Hematopoietic multipotent progenitor cell treated with erythropoietin and hydrocortisone succinate and interleukin-3 and kit ligand, for 15 days (in vitro differentiated cells): ENCODE data around the gene PRSS3.
A peak's percentile ranks its signal among the peaks of the same experiment; 100 is the strongest.
"Not testable (repeated sequence)": the region's sequence is repeated elsewhere in the genome, so short reads cannot be mapped to it uniquely, and the experiment has no call there.

Source experiments
- DNase-seq: peaks from one replicate; pipeline ENCODE4 v3.0.0-alpha.2; 2015; ENCODE audit warnings: low spot score

The PRSS3 gene

GRCh38 chr9:33786681-33787080, 8.7 kb upstream of the PRSS3 start:
- no peak for DNase-seq

DNA sequence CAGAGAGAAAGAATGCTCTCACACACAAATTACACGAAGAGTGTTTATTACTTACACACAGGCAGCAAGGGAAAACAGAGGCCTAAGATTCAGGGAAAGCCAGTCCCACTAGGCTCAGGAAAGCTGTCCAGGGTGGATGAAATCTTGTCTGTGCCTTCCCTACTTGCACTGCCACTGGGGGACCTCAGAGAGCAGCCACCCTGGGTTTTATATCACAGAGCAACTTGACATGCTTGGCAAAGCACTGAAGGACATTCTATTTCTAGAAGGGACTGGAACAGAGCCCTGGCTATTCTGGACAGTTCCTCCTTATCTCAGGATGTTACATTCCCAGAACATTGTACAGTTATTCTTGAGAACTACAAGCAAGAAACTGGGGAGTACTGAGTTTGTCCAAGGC, 7.5 kb upstream of the PRSS3 start:
- no peak for DNase-seq

DNA sequence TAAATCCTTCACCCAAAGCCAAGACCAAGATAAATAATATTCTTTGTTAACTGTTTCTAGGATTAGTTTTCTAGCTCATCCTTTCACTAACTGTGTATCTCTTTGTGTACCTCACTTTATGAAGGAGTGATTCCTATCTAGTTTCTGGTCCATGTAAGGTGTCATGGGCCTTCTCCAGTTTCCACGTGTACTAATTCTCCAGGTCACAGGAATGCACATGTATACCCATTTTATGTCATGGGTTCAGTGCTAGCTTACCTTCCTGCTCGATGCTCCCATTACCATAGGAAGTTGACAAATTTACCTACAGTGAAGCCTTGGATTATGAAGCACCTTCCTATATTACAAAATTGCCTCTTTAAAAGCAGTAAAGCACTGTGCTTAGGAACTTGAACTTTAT, 5.9 kb upstream of the PRSS3 start:
- not testable (repeated sequence) for DNase-seq

- DNase-seq = peak; percentile 22
These were observed 4.2 kb upstream of the PRSS3 start for GRCh38 chr9:33791117-33791516.

- DNase-seq = not testable (repeated sequence)
These were observed 1.9 kb upstream of the PRSS3 start for GRCh38 chr9:33793496-33793895.

DNA sequence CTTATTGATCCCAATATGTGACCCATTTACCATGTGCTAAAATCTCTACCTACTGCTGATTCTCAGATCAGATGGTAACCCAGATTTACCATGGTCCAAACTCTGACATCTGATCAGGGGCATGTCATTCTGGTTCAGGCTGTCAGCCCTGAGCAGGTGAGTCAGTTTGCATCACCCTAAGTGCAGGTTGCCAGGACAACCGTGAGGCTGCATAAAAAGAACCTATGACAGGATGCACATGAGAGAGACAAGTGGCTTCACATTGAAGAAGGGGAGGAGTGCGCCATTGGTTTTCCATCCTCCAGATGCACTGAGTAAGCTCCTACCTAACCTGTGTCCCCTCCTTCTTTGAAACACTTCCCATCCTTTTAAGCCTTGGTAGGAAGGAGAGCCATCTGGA, 801 bp upstream of the PRSS3 start:
- DNase-seq = no peak

- no peak for DNase-seq
These were observed 458 bp downstream of the PRSS3 start for GRCh38 chr9:33795819-33796218.

GRCh38 chr9:33796679-33797078, 1.3 kb downstream of the PRSS3 start:
- not testable (repeated sequence) for DNase-seq

GRCh38 chr9:33797837-33798236, 2.5 kb downstream of the PRSS3 start:
- DNase-seq = no peak

GRCh38 chr9:33798545-33798944, 3.2 kb downstream of the PRSS3 start:
- no peak for DNase-seq

DNA sequence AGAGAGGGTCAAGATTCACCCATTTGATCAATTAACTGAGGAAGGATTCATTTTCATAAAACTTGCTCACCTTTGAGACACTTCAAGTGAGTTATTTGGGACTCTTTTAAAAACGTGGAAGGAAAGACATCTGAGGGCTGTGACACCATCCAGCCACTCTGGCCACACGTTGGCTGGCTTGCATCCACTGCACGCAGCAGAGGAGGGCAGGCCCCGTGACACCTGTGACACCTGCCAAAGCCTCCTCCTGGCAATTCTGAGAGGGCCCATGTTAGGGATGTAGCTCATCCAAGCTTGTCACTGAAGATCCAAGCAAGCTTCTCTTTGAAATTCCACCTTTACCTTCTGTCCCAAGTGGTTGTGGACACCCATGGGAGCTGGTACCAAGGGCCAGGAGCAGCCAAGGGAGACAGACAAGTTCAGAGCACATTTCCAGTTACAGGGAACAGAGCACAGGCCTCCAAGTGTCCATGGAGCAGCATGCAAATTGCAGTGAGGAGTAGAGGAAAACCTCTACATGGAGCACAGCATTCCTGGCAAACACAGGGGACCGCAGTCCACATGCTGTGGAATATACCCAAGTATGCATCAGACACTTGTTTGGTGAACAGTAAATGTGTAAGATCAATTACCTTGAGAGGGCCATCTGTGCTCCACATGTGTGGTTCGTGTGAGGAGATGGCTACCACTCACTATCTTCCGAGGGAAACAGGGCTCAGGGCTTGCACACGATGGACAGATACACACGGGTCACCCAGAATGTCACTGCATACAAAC, 4.8 kb downstream of the PRSS3 start:
- DNase-seq = no peak

- no peak for DNase-seq
These were observed 5.5 kb downstream of the PRSS3 start for GRCh38 chr9:33800886-33801285.

DNA sequence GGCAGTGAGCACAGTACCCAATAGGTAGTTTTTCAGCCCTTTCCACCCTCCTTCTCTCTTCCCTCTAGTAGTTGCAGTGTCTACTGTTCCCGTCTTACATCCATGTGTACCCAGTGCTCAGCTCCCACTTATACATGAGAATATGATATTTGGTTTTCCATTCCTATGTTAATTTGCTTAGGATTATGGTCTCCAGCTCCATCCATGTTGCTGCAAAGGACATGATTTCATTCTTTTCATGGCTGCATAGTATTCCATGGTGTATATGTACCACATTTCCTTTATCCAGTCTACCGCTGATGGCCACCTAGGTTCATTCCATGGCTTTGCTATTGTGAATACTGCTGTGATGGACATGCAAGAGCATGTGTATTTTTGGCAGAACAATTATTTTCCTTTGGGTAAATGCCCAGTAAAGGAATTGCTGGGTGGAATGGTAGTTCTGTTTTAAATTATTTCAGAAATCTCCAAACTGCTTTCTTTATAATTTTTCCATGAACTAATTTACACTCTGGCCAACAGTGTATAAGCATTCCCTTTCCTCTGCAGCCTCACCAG, 6.7 kb downstream of the PRSS3 start:
- not testable (repeated sequence) for DNase-seq

DNA sequence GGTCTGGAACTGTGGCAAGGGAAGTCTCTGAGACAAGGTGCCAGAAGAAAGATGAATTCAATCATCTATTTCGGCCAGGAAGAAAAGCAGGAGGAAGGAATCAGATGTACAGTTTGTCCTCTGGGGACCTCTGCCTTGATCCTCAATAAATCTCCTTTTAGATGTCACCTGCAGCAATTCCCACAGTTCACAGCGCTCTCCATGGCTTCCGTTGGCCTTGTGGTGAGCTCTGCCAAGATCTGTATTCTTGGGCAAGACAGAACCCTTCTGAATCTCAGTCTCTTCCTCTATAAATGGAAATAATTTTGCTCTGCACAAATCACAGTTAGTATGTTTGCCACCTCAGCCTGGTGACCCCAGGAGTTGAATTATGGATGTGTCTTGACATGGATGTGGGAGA, 8.8 kb downstream of the PRSS3 start:
- DNase-seq = not testable (repeated sequence)

- not testable (repeated sequence) for DNase-seq
These were observed 11.8 kb downstream of the PRSS3 start for GRCh38 chr9:33807156-33807555.

DNA sequence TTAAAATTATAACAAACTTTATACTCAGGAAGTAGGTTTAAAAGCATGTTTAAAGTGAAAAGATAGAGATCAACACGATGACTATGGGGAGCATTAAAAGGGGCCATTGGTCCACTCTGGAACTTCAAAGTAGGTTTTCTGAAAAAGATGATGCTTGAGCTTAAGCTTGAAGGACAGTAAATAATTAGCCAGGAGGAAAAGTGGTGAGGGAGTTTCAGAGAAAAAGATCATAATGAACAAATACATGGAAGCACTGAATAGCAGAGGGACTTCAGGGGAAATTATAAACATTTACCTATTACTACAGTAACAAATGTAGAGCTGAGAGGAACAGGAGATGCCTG, 13.6 kb downstream of the PRSS3 start:
- not testable (repeated sequence) for DNase-seq

DNA sequence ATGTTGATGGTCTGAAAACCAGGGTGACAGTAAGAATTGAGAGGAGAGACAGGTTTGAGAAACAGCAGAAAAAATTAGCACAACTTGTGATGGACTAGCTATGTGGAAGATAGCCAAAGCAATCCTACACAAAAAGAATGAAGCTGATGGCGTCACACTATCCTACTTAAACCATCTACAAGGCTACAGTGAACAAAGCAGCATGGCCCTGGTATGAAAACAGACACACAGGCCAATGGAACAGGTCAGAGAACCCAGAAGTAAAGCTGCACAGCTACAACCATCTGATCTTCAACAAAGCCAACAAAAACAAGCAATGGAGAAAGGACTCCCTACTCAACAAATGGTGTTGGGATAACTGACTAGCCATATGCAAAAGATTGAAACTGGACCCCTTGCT, 14.1 kb downstream of the PRSS3 start:
- no peak for DNase-seq

DNA sequence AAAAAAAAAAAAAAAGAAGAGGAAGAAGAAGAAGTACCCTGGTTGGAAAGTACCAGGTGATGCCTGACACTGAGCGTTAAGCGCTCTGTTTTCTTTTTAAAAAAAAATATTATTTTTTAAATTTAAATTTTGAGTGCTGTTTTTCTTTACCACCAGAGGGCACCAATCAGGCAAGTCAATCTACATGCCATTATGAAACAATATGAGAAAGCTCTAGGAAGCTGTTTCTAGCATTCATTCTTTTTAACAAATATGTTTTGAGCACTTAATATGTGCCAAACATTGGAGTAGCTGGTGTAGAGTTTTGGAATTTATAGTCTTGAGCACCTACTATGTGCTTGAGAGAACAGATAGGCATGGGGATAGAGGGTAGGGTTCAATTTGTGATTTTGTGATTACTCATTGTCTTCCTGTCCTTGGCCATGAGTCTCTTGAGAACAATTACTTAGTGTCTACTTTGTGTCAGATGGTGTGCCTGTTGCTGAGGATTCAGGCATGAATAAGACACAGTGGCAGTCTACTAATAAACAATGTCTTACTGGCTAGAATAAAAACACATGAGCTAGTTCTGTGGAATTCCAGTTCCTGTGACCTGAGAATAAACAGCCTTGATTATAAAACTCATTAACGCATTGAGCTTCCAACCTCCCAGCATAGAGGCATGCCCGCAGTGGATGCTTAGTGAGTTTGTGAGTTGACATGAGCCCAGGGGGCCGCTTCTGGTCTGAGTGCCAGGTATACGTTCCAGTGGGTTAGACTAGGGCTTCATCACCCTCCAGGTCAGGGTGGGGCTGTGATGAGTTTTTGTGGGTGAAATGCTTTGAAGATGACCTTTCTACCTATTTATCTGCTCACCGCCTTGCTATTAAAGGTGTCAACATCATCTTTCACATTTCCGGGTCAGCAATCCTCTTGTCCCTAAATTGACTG, 18.6 kb downstream of the PRSS3 start:
- DNase-seq = peak; percentile 72

DNA sequence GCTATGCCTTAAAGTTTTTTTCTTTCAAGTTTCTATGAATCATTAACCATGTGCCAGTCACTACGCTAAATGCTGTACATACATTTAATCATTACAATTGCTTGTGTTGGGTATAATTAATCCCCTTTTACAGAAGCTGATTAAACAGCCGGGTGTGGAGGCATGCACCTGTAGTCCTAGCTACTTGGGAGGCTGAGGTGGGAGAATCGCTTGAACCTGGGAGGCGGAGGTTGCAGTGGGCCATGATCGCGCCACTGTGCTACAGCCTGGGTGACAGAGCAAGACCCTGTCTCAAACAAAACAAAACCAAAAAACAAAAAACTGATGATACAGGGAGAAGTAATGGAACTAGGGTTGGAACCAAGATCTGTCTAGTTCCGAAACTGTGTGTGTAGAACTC, 20.4 kb downstream of the PRSS3 start:
- DNase-seq = no peak

- DNase-seq = peak; percentile 92
These were observed 21.2 kb downstream of the PRSS3 start, which contains the start of gene UBE2R2 for GRCh38 chr9:33816327-33817252. Gene UBE2R2 (plus strand): TSS chr9:33817160. CDS start chr9:33817758, 598 bp downstream.

DNA sequence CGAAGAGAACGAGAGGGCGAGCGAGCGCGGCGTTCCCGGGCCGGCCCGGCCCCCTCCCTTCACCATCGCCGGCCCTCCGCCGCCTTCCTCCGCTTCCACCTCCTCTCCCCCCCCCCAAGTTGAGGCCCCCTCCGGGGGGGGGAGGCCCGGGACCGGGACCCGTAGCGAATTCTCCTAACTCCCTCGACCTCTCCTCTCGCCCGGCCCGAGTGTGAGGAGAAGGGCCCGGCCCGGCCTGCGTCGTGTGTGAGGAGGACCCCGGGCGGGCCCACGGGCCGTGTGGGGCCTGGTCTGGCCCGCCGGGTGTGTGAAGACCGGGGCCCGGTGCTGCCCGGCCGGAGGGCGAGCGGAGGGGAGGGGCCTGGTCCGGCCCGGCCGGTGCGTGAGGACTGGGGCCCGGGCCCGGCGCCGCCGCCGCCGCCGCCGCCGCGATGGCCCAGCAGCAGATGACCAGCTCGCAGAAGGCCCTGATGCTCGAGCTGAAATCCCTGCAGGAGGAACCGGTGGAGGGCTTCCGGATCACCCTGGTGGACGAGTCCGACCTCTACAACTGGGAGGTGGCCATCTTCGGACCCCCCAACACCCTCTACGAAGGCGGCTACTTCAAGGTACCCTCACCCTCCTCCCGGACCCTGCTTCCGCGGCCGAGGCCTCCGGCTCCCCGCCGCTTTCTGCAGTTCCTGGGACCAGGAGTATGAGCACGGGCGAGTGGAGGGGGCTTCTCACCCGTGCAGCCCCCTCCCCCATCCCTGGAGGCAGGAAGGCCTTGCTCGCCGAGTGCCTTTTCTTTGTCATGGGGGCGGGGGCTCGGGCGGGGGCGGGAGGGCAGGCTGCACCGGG, 22.2 kb downstream of the PRSS3 start:
- peak; percentile 41 for DNase-seq
